ENCODE results near the gene RRP1. TPM values are rescaled to one million over a fixed set of nuclear protein-coding genes. Genes with fewer than 3 reads are reported as not detected.

The RRP1 gene
- total RNA-seq, 1 experiment from 2014 or later, result 76.7 TPM

- Histone ChIP-seq H3K79me2 (ENCODE audit: insufficient read depth, low read length) (no peaks in the 10 kb centered on the region), H3K4ac (ENCODE audit: low read depth, low read length) (no peak overlapping the region), H3K27ac (ENCODE audit: insufficient read length, low read depth, low read length) (no peak overlapping the region), H2BK5ac (ENCODE audit: insufficient read length, low read length) (no peak overlapping the region), H3K27me3 (ENCODE audit: insufficient read depth, low read length) (no peaks in the 10 kb centered on the region), H3K4me1 (ENCODE audit: insufficient read depth, low read length) (no peaks in the 10 kb centered on the region), H4K91ac (ENCODE audit: insufficient read length, low read depth, low read length) (no peak overlapping the region), H3K4me2 (ENCODE audit: insufficient read depth, insufficient read length, low read length) (no peak overlapping the region), H2BK12ac (ENCODE audit: insufficient read length, low read depth, low read length) (no peak overlapping the region), H3K79me1 (ENCODE audit: insufficient read depth, low read depth, low read length, poor library complexity, severe bottlenecking) (no peaks in the 10 kb centered on the region), H3K14ac (ENCODE audit: insufficient read depth, low read length) (no peak overlapping the region), H3K23me2 (ENCODE audit: insufficient read length, low read depth, low read length, poor library complexity, severe bottlenecking) (no peaks in the 10 kb centered on the region), H2BK120ac (ENCODE audit: low read depth, low read length, poor library complexity, severe bottlenecking) (no peak overlapping the region), H3K56ac (ENCODE audit: insufficient read length, low read depth, low read length) (no peak overlapping the region), H2AFZ (ENCODE audit: low read length) (no peak overlapping the region), H3K9ac (ENCODE audit: extremely low read depth, insufficient read length, low read length) (no peak overlapping the region), H2BK15ac (ENCODE audit: low read depth, low read length) (no peak overlapping the region), H3T11ph (ENCODE audit: low read length) (no peak overlapping the region), H4K5ac (ENCODE audit: insufficient read length, low read depth, low read length) (no peak overlapping the region), H3K9me3 (ENCODE audit: control insufficient read depth, low read depth, low read length) (no peaks in the 10 kb centered on the region), H4K8ac (replicated peaks; ENCODE audit: insufficient read length, low read depth, low read length) (no peak overlapping the region), H3K18ac (ENCODE audit: insufficient read length, low read depth, low read length) (no peak overlapping the region), H4K20me1 (ENCODE audit: control insufficient read depth, insufficient read depth, insufficient read length) (no peaks in the 10 kb centered on the region), H2BK20ac (ENCODE audit: low read depth, low read length, poor library complexity, severe bottlenecking) (no peak overlapping the region), H3K23ac (ENCODE audit: insufficient read length, low read depth, low read length) (no peak overlapping the region), H2AK5ac (ENCODE audit: insufficient read length, low read length) (no peak overlapping the region)
- no CpG with 5 or more reads among the region's 23 CpGs for WGBS (ENCODE audit: extremely low coverage, insufficient read length, low lambda C conversion rate)
- H3K36me3 Mint-ChIP-seq (ENCODE audit: insufficient read depth in 1 of 3, low read depth in 3 of 3), result peaks cover under 1 to 11% (median 7%) of the 10 kb centered on the region in 3 experiments; a peak in 4 of 7 replicates
- DNase-seq, result peak; percentile 91
- peak; percentile 89 for TF ChIP-seq CTCF (conservative IDR thresholded peaks at IDR 0.05)
- H3K9me3 Mint-ChIP-seq, result no peaks in the 10 kb centered on the region
- H3K4me3 Mint-ChIP-seq, result 0 out of 5 replicates have a peak overlapping the region, but pooled peaks of 1 of the 2 experiments have one; percentile 7
- H3K4me1 Mint-ChIP-seq, result peaks cover 12 to 20% of the 10 kb centered on the region in 2 experiments
- peak overlapping the region in 1 of 3 experiments; percentile 76; a peak in 1 of 7 replicates for H3K27ac Mint-ChIP-seq
- no peaks in the 10 kb centered on the region for H3K27me3 Mint-ChIP-seq (ENCODE audit: low read depth)
These were observed 21.3 kb downstream of the RRP1 start for GRCh38 chr21:43810505-43811261.

Data from H9 (cell line).